ENCODE data around the gene PEMT. TPM values are rescaled to one million over a fixed set of nuclear protein-coding genes. Genes with fewer than 3 reads are reported as not detected.

The PEMT gene
- total and polyA plus RNA-seq, 2 of the 4 experiments (the other 2 are of a cell fraction): 23.3 to 49.5 TPM

DNA sequence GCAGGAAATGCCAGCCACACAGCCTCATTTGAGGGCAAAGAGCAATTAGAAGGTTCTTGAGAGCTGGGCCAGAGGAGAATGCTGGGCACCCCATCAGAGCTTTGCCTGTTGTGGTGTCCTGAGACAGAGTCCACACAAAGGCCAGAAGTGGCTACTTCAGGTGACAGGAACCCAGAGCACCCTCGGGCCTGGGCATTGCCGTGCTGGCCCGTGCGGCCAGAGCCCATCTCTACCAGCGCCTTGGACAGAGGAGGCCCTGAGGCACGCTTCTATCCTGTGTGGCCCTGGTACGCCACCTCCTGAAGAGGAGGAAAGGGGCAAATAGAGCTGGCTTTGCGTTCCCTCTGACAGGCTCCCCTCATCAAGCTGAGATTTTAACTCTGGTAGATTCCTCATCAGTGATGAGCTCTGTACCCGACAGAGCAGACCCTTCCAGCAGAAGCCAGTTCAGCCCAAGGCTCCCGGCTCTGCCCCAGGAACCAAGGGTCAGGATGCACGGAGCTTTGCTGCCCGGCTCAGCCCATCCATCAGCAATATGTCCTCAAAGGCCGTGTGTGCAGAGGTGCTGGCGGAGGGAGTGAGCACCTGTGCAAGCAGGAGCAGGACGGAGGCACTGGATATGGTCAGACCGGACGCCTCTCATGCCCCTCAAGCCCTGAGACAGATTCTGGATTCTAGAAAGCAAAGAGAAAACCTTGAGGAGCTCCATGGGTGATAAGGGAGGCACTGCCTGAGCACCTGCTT is 91.9 kb downstream of the PEMT start:
- POLR2A ChIA-PET (ENCODE audit: unreplicated experiment): no interaction called here
- dilution Hi-C loops (cut with HindIII; ENCODE audit: low sequenced_read_pairs, unreplicated experiment): no loop called here
- no peak overlapping the region for H3K23ac ChIP-seq (ENCODE audit: low read depth, low read length)
- TF ChIP-seq CHD1 (IDR thresholded peaks at IDR 0.05; ENCODE audit: low read depth, low read length) (no peak), NFE2L2 (IDR thresholded peaks at IDR 0.05; ENCODE audit: low read depth, low read length) (no peak), MAZ (IDR thresholded peaks at IDR 0.05; ENCODE audit: borderline replicate concordance, low read depth, low read length) (no peak), POLR2A (IDR thresholded peaks at IDR 0.05; ENCODE audit: low read depth, low read length) (no peak), ELK1 (IDR thresholded peaks at IDR 0.05; ENCODE audit: borderline replicate concordance, low read depth, low read length) (no peak), MAFK (IDR thresholded peaks at IDR 0.05; ENCODE audit: low read depth, low read length) (no peak), BHLHE40 (IDR thresholded peaks at IDR 0.05; ENCODE audit: low read depth, low read length) (no peak), RAD21 (IDR thresholded peaks at IDR 0.05; ENCODE audit: low read length) (no peak), RFX5 (IDR thresholded peaks at IDR 0.05; ENCODE audit: low read depth, low read length) (no peak), CEBPB (IDR thresholded peaks at IDR 0.05; ENCODE audit: low read depth, low read length) (no peak), SMC3 (IDR thresholded peaks at IDR 0.05; ENCODE audit: low read depth, low read length) (no peak), MXI1 (IDR thresholded peaks at IDR 0.05; ENCODE audit: borderline replicate concordance, low read depth, low read length) (no peak), RCOR1 (IDR thresholded peaks at IDR 0.05; ENCODE audit: insufficient replicate concordance, low read length) (no peak)
- TF ChIP-seq, protein P1, sequence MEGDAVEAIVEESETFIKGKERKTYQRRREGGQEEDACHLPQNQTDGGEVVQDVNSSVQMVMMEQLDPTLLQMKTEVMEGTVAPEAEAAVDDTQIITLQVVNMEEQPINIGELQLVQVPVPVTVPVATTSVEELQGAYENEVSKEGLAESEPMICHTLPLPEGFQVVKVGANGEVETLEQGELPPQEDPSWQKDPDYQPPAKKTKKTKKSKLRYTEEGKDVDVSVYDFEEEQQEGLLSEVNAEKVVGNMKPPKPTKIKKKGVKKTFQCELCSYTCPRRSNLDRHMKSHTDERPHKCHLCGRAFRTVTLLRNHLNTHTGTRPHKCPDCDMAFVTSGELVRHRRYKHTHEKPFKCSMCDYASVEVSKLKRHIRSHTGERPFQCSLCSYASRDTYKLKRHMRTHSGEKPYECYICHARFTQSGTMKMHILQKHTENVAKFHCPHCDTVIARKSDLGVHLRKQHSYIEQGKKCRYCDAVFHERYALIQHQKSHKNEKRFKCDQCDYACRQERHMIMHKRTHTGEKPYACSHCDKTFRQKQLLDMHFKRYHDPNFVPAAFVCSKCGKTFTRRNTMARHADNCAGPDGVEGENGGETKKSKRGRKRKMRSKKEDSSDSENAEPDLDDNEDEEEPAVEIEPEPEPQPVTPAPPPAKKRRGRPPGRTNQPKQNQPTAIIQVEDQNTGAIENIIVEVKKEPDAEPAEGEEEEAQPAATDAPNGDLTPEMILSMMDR (conservative IDR thresholded peaks at IDR 0.05; ENCODE audit: low read depth, low read length): no peak
- TF ChIP-seq, protein P2, sequence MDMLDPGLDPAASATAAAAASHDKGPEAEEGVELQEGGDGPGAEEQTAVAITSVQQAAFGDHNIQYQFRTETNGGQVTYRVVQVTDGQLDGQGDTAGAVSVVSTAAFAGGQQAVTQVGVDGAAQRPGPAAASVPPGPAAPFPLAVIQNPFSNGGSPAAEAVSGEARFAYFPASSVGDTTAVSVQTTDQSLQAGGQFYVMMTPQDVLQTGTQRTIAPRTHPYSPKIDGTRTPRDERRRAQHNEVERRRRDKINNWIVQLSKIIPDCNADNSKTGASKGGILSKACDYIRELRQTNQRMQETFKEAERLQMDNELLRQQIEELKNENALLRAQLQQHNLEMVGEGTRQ (IDR thresholded peaks at IDR 0.05; ENCODE audit: low read depth, low read length): no peak

More for the DNA sequence above, 91.9 kb downstream of the PEMT start:
- no peak for DNase-seq
- H2BK20ac ChIP-seq (ENCODE audit: low read depth, low read length): no peak overlapping the region
- CTCF ChIA-PET: interaction anchor here (0.6 kb wide), 1 partner anchor 47 kb away, joined by 3 read pairs; no protein-coding TSS in a partner anchor
- H3K14ac ChIP-seq (replicated peaks; ENCODE audit: low read depth, low read length): no peak overlapping the region
- H2BK15ac ChIP-seq (ENCODE audit: low read depth, low read length): no peak overlapping the region
- no peaks in the 10 kb centered on the region for H3K9me1 ChIP-seq (ENCODE audit: insufficient read depth, low read length)
- no TSS peak for BruUV-seq (replicated peaks)
- no peaks in the 10 kb centered on the region for H3K36me3 ChIP-seq (ENCODE audit: control insufficient read depth, insufficient read depth, low read length)
- no peak overlapping the region for H2BK5ac ChIP-seq (ENCODE audit: low read depth, low read length, poor library complexity, severe bottlenecking)
- no peak overlapping the region for H2AK5ac ChIP-seq (ENCODE audit: low read depth, low read length)
- in situ Hi-C loops (cut with MboI; ENCODE audit: low sequenced_read_pairs) (loop anchor here (5.0 kb wide), 3 partner anchors 68 to 143 kb away; no protein-coding TSS in a partner anchor), intact Hi-C loops (cut with micrococcal nuclease) (loop anchor here (5.0 kb wide), 1 partner anchor 113 kb away; no protein-coding TSS in a partner anchor)
- H3K18ac ChIP-seq (ENCODE audit: low read depth, low read length): no peak overlapping the region
- H3K56ac ChIP-seq (ENCODE audit: extremely low read depth, insufficient read depth, low read length): no peak overlapping the region
- peaks cover 3% of the 10 kb centered on the region; the same call in 1 of the 2 replicates for H3K27me3 ChIP-seq (ENCODE audit: control insufficient read depth, insufficient read depth, low read length)
- no peak for ATAC-seq (ENCODE audit: low read depth)
- no peak overlapping the region for H2AFZ ChIP-seq (replicated peaks; ENCODE audit: low read length, poor library complexity)
- H3K4me3 ChIP-seq (ENCODE audit: insufficient read depth, low read depth, low read length): no peak overlapping the region
- no peak overlapping the region for H3K27ac ChIP-seq (ENCODE audit: insufficient read depth, low read length)
- peaks cover 0 to 4% of the 10 kb centered on the region in 2 experiments; a peak in 1 of 4 replicates for H3K79me1 ChIP-seq (ENCODE audit: low read depth in 1 of 2, low read length in 2 of 2)
- H4K91ac ChIP-seq (ENCODE audit: insufficient read depth, low read depth, low read length): no peak overlapping the region
- no peak overlapping the region for H2BK120ac ChIP-seq (ENCODE audit: low read depth, low read length)
- no peaks in the 10 kb centered on the region; the same call in 1 of the 2 replicates for H3K9me3 ChIP-seq (ENCODE audit: control insufficient read depth, insufficient read depth, low read length)
- H3K9ac ChIP-seq (ENCODE audit: low read depth, low read length): no peak overlapping the region
- no peak overlapping the region for H2AK9ac ChIP-seq (replicated peaks; ENCODE audit: low read depth, low read length, poor library complexity)
- H4K8ac ChIP-seq (ENCODE audit: low read depth in 2 of 2, low read length in 2 of 2): no peak overlapping the region
- no peak overlapping the region for H4K5ac ChIP-seq (ENCODE audit: low read depth, low read length)
- WGBS, 2 experiments (ENCODE audit: extremely low coverage in 2 of 2, insufficient read length in 1 of 2): 91% methylated on average over 6 of the region's 17 CpGs; no CpG with 5 or more reads in 1 of the 2 experiments
- H3K4me2 ChIP-seq (ENCODE audit: low read depth, low read length): no peak overlapping the region
- peaks cover 7% of the 10 kb centered on the region; the same call in 1 of the 2 replicates for H4K20me1 ChIP-seq (ENCODE audit: insufficient read depth, low read length)
- no peak overlapping the region for H3K4ac ChIP-seq (ENCODE audit: low read depth, low read length)
- H3K4me1 ChIP-seq (ENCODE audit: control insufficient read depth, insufficient read depth, low read length): peaks cover 7% of the 10 kb centered on the region; the same call in 1 of the 2 replicates

Data from IMR-90 (cell line).